GM12865 (cell line): Measurements from ENCODE around the gene MAN1A2.
"Not testable (repeated sequence)": the region's sequence is repeated elsewhere in the genome, so short reads cannot be mapped to it uniquely, and the experiment has no call there.

ENCODE experiments used
- DNase-seq: peaks from one replicate; pipeline ENCODE4 v3.0.0; 2010; ENCODE audit warnings: low read depth
- H3K4me3 ChIP-seq: 2 replicates; pipeline ENCODE4 v1.5.1; 2011; ENCODE audit warnings: mild to moderate bottlenecking, low read depth, low read length, control low read depth
- TF ChIP-seq, protein P1 (sequence below): IDR thresholded peaks from 2 replicates; pipeline ENCODE4 v1.5.1; 2011; ENCODE audit warnings: low read length, control low read depth, low read depth, inconsistent platforms; ENCODE audit not compliant: insufficient read depth; ENCODE audit errors: missing control alignments

MAN1A2 gene

GRCh38 chr1:117555806-117556205 is 188.6 kb downstream of the MAN1A2 start:
- TF ChIP-seq, protein P1, sequence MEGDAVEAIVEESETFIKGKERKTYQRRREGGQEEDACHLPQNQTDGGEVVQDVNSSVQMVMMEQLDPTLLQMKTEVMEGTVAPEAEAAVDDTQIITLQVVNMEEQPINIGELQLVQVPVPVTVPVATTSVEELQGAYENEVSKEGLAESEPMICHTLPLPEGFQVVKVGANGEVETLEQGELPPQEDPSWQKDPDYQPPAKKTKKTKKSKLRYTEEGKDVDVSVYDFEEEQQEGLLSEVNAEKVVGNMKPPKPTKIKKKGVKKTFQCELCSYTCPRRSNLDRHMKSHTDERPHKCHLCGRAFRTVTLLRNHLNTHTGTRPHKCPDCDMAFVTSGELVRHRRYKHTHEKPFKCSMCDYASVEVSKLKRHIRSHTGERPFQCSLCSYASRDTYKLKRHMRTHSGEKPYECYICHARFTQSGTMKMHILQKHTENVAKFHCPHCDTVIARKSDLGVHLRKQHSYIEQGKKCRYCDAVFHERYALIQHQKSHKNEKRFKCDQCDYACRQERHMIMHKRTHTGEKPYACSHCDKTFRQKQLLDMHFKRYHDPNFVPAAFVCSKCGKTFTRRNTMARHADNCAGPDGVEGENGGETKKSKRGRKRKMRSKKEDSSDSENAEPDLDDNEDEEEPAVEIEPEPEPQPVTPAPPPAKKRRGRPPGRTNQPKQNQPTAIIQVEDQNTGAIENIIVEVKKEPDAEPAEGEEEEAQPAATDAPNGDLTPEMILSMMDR = no peak
- no peak for DNase-seq
- H3K4me3 ChIP-seq = no peak overlapping the region

GRCh38 chr1:117556341-117556740 is 189.1 kb downstream of the MAN1A2 start:
- TF ChIP-seq, protein P1 = no peak
- H3K4me3 ChIP-seq = no peak overlapping the region
- DNase-seq = no peak

- no peak for DNase-seq
- no peak overlapping the region for H3K4me3 ChIP-seq
- TF ChIP-seq, protein P1 = no peak
Measured at GRCh38 chr1:117556976-117557375, 189.7 kb downstream of the MAN1A2 start.

- H3K4me3 ChIP-seq, DNase-seq: not testable (repeated sequence)
Measured at GRCh38 chr1:117558451-117558850, 191.2 kb downstream of the MAN1A2 start.

DNA sequence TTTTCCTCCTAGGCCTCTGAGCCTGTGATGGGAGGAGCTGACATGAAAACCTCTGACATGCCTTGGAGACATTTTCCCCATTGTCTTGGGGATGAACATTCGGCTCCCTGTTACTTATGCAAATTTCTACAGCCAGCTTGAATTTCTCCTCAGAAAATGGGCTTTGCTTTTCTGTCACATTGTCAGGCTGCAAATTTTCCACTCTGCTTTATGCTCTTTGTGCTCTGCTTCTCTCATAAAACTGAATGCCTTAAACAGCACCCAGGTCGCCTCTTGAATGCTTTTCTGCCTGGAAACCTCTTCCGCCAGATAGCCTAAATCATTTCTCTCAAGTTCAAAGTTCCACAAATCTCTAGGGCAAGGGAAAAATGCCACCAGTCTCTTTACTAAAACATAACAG is 191.9 kb downstream of the MAN1A2 start:
- no peak for DNase-seq
- TF ChIP-seq, protein P1 = no peak
- no peak overlapping the region for H3K4me3 ChIP-seq

DNA sequence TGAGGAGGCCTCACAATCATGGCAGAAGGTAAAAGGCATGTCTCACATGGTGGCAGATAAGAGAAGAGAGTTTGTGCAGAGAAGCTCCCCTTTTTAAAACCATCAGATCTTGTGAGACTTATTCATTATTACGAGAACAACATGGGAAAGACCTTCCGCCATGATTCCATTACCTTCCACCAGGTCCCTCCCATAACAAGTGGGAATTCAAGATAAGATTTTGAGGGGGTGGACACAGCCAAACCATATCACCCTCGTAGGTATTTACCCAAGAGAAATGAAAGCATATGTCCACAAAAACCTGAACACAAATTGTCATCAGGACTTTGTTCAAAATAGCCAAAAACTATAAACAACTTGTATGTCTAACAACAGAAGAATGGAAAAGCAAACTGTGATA is 192.7 kb downstream of the MAN1A2 start:
- DNase-seq = no peak
- TF ChIP-seq, protein P1 = no peak
- no peak overlapping the region for H3K4me3 ChIP-seq

DNA sequence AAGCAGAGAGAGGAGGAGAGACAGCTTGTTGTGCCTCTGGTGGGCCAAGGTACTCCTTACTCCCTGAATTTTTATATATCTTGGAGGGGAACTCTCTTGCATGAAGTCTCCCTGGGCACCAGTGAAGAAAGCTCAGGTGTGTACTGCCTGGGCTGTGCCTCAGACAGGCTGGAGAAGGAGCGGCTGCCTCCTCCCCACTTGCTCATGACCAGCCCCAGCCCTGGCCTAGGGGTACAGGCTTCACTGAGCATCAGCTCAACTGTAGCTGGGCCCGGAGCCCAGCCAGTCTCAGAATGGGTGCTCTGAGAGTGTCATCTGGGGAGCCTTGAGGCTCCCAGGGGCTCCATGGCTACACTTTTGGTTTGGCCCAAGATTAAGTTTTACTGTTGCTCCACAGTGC is 193.8 kb downstream of the MAN1A2 start:
- DNase-seq = no peak
- H3K4me3 ChIP-seq = no peak overlapping the region
- TF ChIP-seq, protein P1 = no peak

GRCh38 chr1:117561551-117561950 is 194.3 kb downstream of the MAN1A2 start:
- DNase-seq = no peak
- H3K4me3 ChIP-seq = no peak overlapping the region
- TF ChIP-seq, protein P1 = no peak
